Ovary (tissue), 9 donors: ENCODE data around the gene PDK4. TPM values are rescaled to one million over a fixed set of nuclear protein-coding genes. Genes with fewer than 3 reads are reported as not detected.

Experiments used
- DNase-seq, 5 donors: peaks; one replicate each; pipeline ENCODE4 v3.0.0-alpha.2; 2019 to 2020
- H3K27ac ChIP-seq, 2 donors: fragments of 200-600 bp; one replicate each; pipeline versions ENCODE4 v1.5.1 to v1.8.0; 2019 to 2022
- H3K27me3 ChIP-seq: fragments of 200-600 bp; one replicate; pipeline ENCODE4 v1.8.0; 2022
- H3K36me3 ChIP-seq: fragments of 200-600 bp; sonication (generic); one replicate; pipeline ENCODE4 v1.5.1; 2019
- H3K4me1 ChIP-seq: one replicate; pipeline ENCODE4 v1.8.1; 2013; ENCODE audit warnings: mild to moderate bottlenecking, moderate library complexity; ENCODE audit not compliant: insufficient read depth
- H3K4me3 ChIP-seq: fragments of 200-600 bp; sonication (generic); one replicate; pipeline ENCODE4 v1.5.1; 2017
- H3K9me3 ChIP-seq, 2 donors: fragments of 200-600 bp in 1 of 2; sonication (generic) in 1 of 2; one replicate each; pipeline versions ENCODE4 v1.5.1 to v1.8.1; 2013 to 2019; ENCODE audit warnings: mild to moderate bottlenecking in 1 of 2, moderate library complexity in 1 of 2
- EP300 ChIP-seq: sonication (generic); formaldehyde crosslinking; IDR thresholded peaks from one replicate; pipeline ENCODE4 v1.6.1; 2017; ENCODE audit warnings: antibody characterized with exemption
- POLR2A ChIP-seq: fragments of 450-650 bp; IDR thresholded peaks from one replicate; pipeline ENCODE4 v1.6.1; 2017; ENCODE audit warnings: antibody characterized with exemption, mild to moderate bottlenecking, moderate library complexity
- WGBS, 3 donors: extraction: QIAGEN DNeasy Blood & Tissue Kit in 1 of 3; methylation state at CpG; one replicate each; pipeline versions ENCODE4 v1.1.5 to v1.1.7; 2013 to 2017; 5-methylcytosine and 5-hydroxymethylcytosine counted together
- intact Hi-C, 4 donors: fragments of 100-400 bp; cut with DNase I; formaldehyde crosslinking; loops; one replicate each; pipeline versions ENCODE4 v1.11.0 to v1.15.1; 2022 to 2023
- polyA plus RNA-seq, 2 donors: library from polyadenylated mRNA; stranded (reverse); fragments of 200-250 nt in 1 of 2; fragments of 350-450 nt in 1 of 2; fragmentation: Illumina TruSeq in 1 of 2; extraction: RNeasy Lipid Tissue Mini Kit (QIAGEN cat#74804) in 1 of 2; gene quantifications; one replicate each; pipeline ENCODE4 v1.2.3, GENCODE V29; 2013 to 2014
- total RNA-seq, 7 donors: library from RNA; depleted of rRNA in 2 of 7; stranded (reverse); fragments of >200 nt in 2 of 7; fragmentation: NEBNext Ultra II Directional in 3 of 7; extraction: Animal tissue kit (Norgen Biotek cat#: 25700) in 3 of 7; gene quantifications; one replicate each; pipeline versions ENCODE4 v1.1.0 to v1.2.4, GENCODE V29; 2016 to 2023
- TF ChIP-seq, protein P1 (sequence below), 3 donors: fragments of 450-650 bp in 2 of 3; fragments of 200-600 bp in 1 of 3; IDR thresholded peaks; one replicate each; pipeline versions ENCODE4 v1.5.1 to v1.8.0; 2016 to 2022; ENCODE audit warnings: antibody characterized with exemption in 3 of 3, mild to moderate bottlenecking in 1 of 3
- donor health status: DM: no; HTN: no; CAD: no; lungs with moderate emphysema.
- donor health status: DM: no; HTN: no; CAD: no.
- donor health status: Bipolar disorder and iron deficiency.
- donor health status: DM: yes; HTN: yes; CAD: no.
- donor health status: DM: no; HTN: no; CAD: no.
- donor health status: DM: yes; HTN: yes; CAD: no.

The PDK4 gene
- total and polyA plus RNA-seq, 9 donors, result 45.9 to 718 (median 185) TPM

DNA sequence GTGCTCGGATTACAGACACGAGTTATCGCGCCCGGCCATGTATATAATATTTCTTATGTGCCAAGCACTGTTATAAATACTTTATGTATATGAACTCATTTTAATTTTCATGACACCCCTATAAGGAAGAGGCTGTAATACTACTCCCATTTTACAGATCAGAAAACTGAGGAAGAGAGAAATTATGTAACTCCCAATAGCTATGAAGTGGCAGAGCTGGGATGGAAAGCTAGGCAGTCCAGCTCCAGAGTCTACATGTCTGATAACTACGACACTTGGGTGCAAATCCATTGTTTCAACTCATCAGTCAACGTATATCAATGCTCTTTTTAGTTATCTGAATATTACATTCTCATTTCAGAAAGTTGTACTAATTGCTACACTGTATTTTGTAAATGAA is 17.0 kb downstream of the PDK4 start:
- WGBS, 3 donors, result 87 to 97% (median 93%) methylated on average over 7 of the region's 7 CpGs
- no peaks in the 10 kb centered on the region for H3K9me3 ChIP-seq
- H3K36me3 ChIP-seq, result no peaks in the 10 kb centered on the region
- no peak overlapping the region for H3K4me3 ChIP-seq
- no peak for DNase-seq
- H3K27me3 ChIP-seq, result no peaks in the 10 kb centered on the region
- H3K4me1 ChIP-seq, result peaks cover 3% of the 10 kb centered on the region
- intact Hi-C loops, result no loop called here
- H3K27ac ChIP-seq, result no peak overlapping the region
- TF ChIP-seq POLR2A, result no peak
- TF ChIP-seq, protein P1, sequence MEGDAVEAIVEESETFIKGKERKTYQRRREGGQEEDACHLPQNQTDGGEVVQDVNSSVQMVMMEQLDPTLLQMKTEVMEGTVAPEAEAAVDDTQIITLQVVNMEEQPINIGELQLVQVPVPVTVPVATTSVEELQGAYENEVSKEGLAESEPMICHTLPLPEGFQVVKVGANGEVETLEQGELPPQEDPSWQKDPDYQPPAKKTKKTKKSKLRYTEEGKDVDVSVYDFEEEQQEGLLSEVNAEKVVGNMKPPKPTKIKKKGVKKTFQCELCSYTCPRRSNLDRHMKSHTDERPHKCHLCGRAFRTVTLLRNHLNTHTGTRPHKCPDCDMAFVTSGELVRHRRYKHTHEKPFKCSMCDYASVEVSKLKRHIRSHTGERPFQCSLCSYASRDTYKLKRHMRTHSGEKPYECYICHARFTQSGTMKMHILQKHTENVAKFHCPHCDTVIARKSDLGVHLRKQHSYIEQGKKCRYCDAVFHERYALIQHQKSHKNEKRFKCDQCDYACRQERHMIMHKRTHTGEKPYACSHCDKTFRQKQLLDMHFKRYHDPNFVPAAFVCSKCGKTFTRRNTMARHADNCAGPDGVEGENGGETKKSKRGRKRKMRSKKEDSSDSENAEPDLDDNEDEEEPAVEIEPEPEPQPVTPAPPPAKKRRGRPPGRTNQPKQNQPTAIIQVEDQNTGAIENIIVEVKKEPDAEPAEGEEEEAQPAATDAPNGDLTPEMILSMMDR (IDR thresholded peaks at IDR 0.05), result no peak
- TF ChIP-seq EP300, result no peak

DNA sequence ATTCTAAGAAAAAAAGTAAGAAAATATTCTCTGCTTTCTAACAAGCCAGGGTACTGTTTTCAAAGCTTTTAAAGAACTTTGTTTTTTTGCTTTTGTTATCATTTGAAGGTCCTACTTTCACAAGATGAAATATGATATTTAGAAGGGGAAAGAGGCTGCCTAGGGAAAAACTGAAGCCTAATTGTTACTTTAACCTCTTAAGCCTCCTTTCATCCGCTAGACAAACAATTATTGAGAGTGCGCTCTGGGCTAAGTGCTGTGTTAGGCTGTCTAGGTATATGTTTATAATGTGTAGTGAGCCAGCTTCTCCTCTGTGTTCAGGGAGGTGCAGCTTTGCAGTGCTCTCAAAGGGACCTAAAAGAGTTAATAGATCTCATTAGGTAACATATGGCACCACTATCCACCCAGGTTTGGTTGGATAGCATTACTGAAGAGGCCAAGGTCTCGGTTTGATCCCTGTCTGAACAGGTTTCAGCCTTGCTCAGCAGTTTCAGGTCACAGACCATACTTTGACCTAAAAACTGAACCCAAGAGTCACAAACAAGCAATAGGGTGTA is 17.9 kb downstream of the PDK4 start:
- TF ChIP-seq EP300 (no peak), POLR2A (no peak)
- TF ChIP-seq, protein P1 (IDR thresholded peaks at IDR 0.05), result no peak
- Histone ChIP-seq H3K4me1 (peaks cover 3% of the 10 kb centered on the region), H3K9me3 (no peaks in the 10 kb centered on the region), H3K36me3 (no peaks in the 10 kb centered on the region), H3K4me3 (no peak overlapping the region), H3K27me3 (no peaks in the 10 kb centered on the region), H3K27ac (no peak overlapping the region)
- intact Hi-C loops, result no loop called here
- no peak for DNase-seq
- WGBS, 3 donors, result 27 to 35% (median 28%) methylated on average over 3 of the region's 3 CpGs

DNA sequence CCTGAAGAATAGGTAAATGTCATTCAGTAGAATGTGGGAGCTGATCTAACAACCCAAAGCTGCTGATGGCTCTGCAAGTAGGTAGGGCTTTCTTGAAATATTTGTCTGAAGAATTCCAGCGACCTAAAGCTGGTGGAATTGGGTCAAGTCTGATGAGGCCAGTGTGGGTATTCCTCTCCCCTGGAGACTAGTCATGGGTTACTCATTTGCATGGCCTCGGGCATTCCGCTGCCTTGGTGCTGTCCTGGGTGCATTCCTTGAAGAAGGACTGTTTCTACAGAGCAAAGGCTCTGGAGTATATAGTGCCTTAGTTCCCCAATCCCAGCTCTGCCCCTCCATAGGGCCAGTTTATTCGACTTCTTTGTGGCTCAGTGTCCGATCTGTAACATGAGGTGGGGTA is 19.2 kb downstream of the PDK4 start:
- TF ChIP-seq POLR2A (no peak), EP300 (no peak)
- TF ChIP-seq, protein P1 (IDR thresholded peaks at IDR 0.05), result no peak
- Histone ChIP-seq H3K4me1 (peaks cover 3% of the 10 kb centered on the region), H3K36me3 (no peaks in the 10 kb centered on the region), H3K4me3 (no peak overlapping the region), H3K27me3 (no peaks in the 10 kb centered on the region), H3K9me3 (no peaks in the 10 kb centered on the region), H3K27ac (no peak overlapping the region)
- WGBS, 3 donors, result 79 to 86% (median 86%) methylated on average over 5 of the region's 5 CpGs
- intact Hi-C loops, result no loop called here
- no peak for DNase-seq

DNA sequence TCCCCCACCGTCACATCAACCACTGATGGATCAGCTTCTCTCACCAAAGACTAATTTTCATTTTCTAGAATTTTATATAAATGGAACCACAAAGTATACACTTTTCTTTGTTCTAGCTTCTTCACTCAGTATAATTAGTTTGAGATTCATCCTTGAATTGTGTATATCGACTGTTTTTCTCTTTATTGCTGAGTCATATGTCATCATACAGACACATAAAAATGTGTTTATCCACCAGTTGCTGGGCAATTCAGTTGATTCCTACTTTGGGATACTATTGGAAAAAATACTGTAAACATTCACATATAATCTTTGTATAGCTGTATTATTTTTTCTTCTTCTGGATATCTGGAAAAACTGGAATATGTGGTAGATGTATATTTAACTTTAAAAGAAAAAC is 26.6 kb downstream of the PDK4 start:
- no peak for DNase-seq
- H3K27me3 ChIP-seq, result no peaks in the 10 kb centered on the region
- H3K4me1 ChIP-seq, result no peaks in the 10 kb centered on the region
- no peak overlapping the region for H3K27ac ChIP-seq
- no peak overlapping the region for H3K4me3 ChIP-seq
- no peaks in the 10 kb centered on the region for H3K36me3 ChIP-seq
- WGBS, 3 donors, result 83 to 85% (median 84%) methylated on average over 2 of the region's 2 CpGs
- intact Hi-C loops, result no loop called here
- H3K9me3 ChIP-seq, result no peaks in the 10 kb centered on the region
- TF ChIP-seq POLR2A (no peak), EP300 (no peak)
- TF ChIP-seq, protein P1 (IDR thresholded peaks at IDR 0.05), result no peak
